Activated CD8-positive, alpha-beta memory T cell treated with anti-CD3 and anti-CD28 coated beads for 4 hours (primary cell): ENCODE results near the gene GTF2B.
"Not testable (repeated sequence)": the region's sequence is repeated elsewhere in the genome, so short reads cannot be mapped to it uniquely, and the experiment has no call there.

Experiments
- DNase-seq, 2 donors: peaks; one replicate each; pipeline ENCODE4 v3.0.0-alpha.2; 2020; ENCODE audit warnings: low read depth in 2 of 2

The GTF2B gene

GRCh38 chr1:88891318-88891950, at the start of gene GTF2B:
Gene GTF2B, minus strand, starts transcription at chr1:88891567. Its CDS starts 68 bp downstream, at chr1:88891499.
- DNase-seq, result peak; percentile 82 to 90

GRCh38 chr1:88938528-88938927, 47.2 kb upstream of the GTF2B start:
- DNase-seq, result not testable (repeated sequence)

GRCh38 chr1:88936760-88937342, 45.5 kb upstream of the GTF2B start:
- DNase-seq, result no peak

GRCh38 chr1:88936223-88936523, 44.8 kb upstream of the GTF2B start:
- no peak for DNase-seq

GRCh38 chr1:88935522-88936222, 44.3 kb upstream of the GTF2B start:
- no peak for DNase-seq

GRCh38 chr1:88930176-88930575, 38.8 kb upstream of the GTF2B start:
- not testable (repeated sequence) for DNase-seq

GRCh38 chr1:88923224-88923623, 31.9 kb upstream of the GTF2B start:
- no peak for DNase-seq

- DNase-seq, result no peak
Measured at GRCh38 chr1:88922214-88922613, 30.8 kb upstream of the GTF2B start.

- no peak for DNase-seq
Measured at GRCh38 chr1:88920845-88921244, 29.5 kb upstream of the GTF2B start.

- DNase-seq, result no peak
Measured at GRCh38 chr1:88917321-88918025, 26.1 kb upstream of the GTF2B start.

GRCh38 chr1:88916883-88917282, 25.5 kb upstream of the GTF2B start:
- DNase-seq, result no peak

- DNase-seq, result not testable (repeated sequence)
Measured at GRCh38 chr1:88911800-88912199, 20.4 kb upstream of the GTF2B start.

- DNase-seq, result no peak
Measured at GRCh38 chr1:88911161-88911560, 19.8 kb upstream of the GTF2B start.

- DNase-seq, result no peak
Measured at GRCh38 chr1:88910401-88910800, 19.0 kb upstream of the GTF2B start.

GRCh38 chr1:88900883-88901282, 9.5 kb upstream of the GTF2B start:
- DNase-seq, result no peak

GRCh38 chr1:88897070-88897730, 5.8 kb upstream of the GTF2B start:
- no peak for DNase-seq

GRCh38 chr1:88892357-88892877, 1.1 kb upstream of the GTF2B start:
- no peak for DNase-seq

- DNase-seq, result no peak
Measured at GRCh38 chr1:88891951-88892340, 579 bp upstream of the GTF2B start.

GRCh38 chr1:88890791-88891317, 513 bp downstream of the GTF2B start:
- no peak for DNase-seq

GRCh38 chr1:88890131-88890530, 1.2 kb downstream of the GTF2B start:
- DNase-seq, result no peak

GRCh38 chr1:88888750-88889149, 2.6 kb downstream of the GTF2B start:
- no peak for DNase-seq

GRCh38 chr1:88885933-88886332, 5.4 kb downstream of the GTF2B start:
- no peak for DNase-seq
